GM18909 (cell line): ENCODE measurements around the gene ATP6V0C.
"Not testable (repeated sequence)": the region's sequence is repeated elsewhere in the genome, so short reads cannot be mapped to it uniquely, and the experiment has no call there.

ENCODE experiments used
- ATAC-seq: cut with Tn5 transposase; IDR thresholded peaks from one replicate; pipeline ENCODE4 v1.9.1; 2021; ENCODE audit warnings: mild to moderate bottlenecking; ENCODE audit not compliant: unreplicated experiment, poor library complexity

ATP6V0C gene

DNA sequence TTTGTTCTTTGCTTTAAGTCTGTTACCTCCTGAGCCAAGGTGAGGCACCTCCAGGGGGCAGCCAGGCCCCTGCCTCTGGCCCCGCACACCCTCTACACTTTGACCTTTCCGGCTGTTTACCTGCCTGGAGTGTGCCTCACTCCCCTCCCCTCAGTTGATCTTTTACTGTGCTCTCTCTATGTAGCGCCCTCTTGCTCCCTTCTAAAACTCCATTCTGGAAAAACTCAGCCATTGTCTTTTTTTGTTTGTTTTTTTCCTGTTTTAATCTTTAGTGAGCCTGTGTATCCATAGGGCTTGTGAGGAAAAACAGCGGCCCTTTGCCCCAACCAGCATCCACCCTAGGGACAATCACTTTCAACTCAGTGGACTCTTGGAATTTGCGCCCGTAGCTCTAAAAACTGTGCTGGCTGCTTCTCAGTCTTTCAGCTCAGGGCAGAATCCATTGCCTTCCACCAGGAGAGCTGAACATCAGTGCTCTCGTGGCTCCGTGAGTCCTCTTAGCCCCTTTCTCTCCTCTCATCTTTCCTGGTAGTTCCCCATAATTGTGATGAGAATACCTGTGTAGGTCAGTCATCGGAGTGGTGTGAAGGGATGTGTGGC is 10.7 kb downstream of the ATP6V0C start:
- no peak for ATAC-seq

- no peak for ATAC-seq
Observed at GRCh38 chr16:2526135-2526534, 12.4 kb downstream of the ATP6V0C start.

DNA sequence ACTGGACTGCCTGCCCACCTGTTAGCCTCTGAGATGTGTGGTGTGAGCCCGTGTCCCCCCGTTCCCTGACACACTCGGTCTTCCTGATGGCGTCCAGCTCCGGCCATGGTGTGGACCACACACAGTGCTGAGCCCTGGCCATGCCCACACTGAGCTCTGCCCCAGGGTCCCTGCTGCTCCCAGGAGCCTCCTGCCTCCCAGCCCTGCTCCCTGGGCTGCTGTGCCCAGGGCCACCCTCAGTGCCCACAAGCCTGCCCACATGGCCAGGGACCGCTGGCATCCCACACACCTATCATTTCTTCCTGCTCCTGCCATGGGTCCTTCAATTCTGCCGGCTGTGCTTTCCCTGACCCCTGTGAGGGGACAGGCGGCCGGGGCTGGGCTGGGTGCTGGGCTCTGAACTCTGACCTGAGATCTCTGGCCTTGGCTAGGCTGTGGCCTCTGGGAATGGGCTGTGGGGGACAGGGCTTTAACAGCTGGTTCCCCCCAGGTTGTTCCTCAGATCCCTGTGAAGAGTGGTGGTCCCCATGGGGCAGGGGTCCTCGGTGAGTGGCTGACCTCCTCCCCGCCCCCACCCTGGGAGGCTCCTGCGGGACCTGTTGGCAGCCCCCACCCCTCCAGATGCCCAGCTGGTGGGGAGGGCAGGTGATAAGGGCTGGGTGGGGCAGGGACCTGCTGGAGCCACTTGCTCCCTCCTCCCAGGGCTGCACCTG is 13.5 kb downstream of the ATP6V0C start:
- no peak for ATAC-seq

DNA sequence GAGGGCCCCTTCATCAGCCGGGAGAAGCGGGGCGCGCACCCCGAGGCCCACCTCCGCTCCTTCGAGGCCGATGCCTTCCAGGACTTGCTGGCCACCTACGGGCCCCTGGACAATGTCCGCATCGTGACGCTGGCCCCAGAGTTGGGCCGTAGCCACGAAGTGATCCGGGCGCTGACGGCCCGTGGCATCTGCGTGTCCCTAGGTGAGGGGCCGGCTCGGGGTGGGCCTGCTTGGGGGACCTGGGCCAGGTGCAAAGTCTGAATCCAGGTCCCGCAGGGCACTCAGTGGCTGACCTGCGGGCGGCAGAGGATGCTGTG is 14.0 kb downstream of the ATP6V0C start:
- ATAC-seq: no peak

GRCh38 chr16:2528161-2529060 is 14.7 kb downstream of the ATP6V0C start:
- no peak for ATAC-seq

GRCh38 chr16:2529061-2529931 is 15.5 kb downstream of the ATP6V0C start:
- ATAC-seq: no peak

DNA sequence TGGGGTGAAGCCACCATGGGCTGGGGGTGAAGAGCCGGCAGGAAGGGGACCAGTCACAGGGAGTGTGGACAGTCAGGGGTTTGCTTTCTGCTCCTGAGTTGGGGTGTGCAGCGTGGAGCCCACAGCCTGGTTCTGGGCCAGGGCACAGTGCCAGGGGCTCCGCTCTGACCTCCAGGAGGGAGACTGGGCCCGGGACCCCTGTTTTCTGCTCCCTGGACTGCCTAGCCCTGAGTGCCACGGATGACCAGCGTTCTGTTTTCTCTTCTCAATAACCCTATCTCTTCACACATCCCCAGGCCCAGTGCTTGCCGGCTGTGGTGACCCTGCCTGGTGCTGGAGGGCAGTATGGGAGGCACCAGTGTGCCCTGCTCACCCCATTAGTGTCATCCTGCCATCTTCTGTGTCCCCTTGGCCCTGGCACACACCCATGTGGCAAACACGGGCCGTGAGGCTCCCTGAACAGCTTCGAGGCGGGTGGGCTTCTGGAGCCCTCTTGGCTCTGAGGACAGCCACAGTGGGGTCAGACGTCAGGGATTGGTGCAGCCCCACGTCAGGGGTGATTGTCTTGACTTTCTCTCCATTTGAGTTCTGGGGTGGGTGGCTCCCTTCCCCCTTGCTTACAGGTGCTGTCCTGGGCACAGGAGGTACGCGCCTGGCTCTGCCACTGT is 16.3 kb downstream of the ATP6V0C start:
- ATAC-seq: no peak

- no peak for ATAC-seq
Observed at GRCh38 chr16:2530629-2531318, 17.0 kb downstream of the ATP6V0C start.

GRCh38 chr16:2531371-2531695 is 17.6 kb downstream of the ATP6V0C start, which contains the start of gene CEMP1:
Gene CEMP1 (minus strand): TSS chr16:2531408. CDS start chr16:2531073, 335 bp downstream.
- ATAC-seq: peak; percentile 7

- ATAC-seq: peak; percentile 82
Observed at GRCh38 chr16:2531696-2532493, 18.1 kb downstream of the ATP6V0C start.

GRCh38 chr16:2532494-2533141 is 18.9 kb downstream of the ATP6V0C start:
- no peak for ATAC-seq

GRCh38 chr16:2533142-2533755 is 19.5 kb downstream of the ATP6V0C start:
- not testable (repeated sequence) for ATAC-seq

- no peak for ATAC-seq
Observed at GRCh38 chr16:2533912-2534311, 20.2 kb downstream of the ATP6V0C start.

- not testable (repeated sequence) for ATAC-seq
Observed at GRCh38 chr16:2534335-2534734, 20.6 kb downstream of the ATP6V0C start.

DNA sequence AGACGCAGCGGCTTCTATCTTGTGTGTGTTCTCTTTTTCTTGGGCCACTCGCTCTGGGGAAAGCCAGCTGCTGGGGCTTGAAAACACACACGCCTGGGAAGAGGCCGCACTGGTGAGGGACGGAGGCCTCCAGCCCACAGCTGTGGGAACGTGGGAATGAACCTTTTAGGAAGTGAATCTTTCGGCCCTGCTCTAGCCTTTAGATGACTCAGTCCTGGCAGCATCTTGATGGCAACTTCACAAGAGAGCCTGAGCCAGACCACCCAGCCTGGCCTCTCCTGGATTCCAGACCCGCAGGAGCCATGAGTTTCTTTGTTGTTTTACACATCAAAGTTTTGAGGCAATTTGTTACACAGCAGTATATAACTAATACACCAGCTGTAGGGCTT is 21.9 kb downstream of the ATP6V0C start:
- no peak for ATAC-seq

GRCh38 chr16:2537451-2538379 is 24.0 kb downstream of the ATP6V0C start, which contains the start of gene PDPK1:
Gene PDPK1 (plus strand): TSS chr16:2538021. CDS start chr16:2538113, 92 bp downstream.
- peak; percentile 87 for ATAC-seq
